ENCODE data around the gene SP8. TPM values are rescaled to one million over a fixed set of nuclear protein-coding genes. Genes with fewer than 3 reads are reported as not detected.

SP8 gene
- total RNA-seq, 6 experiments from 2014 or later = not detected

DNA sequence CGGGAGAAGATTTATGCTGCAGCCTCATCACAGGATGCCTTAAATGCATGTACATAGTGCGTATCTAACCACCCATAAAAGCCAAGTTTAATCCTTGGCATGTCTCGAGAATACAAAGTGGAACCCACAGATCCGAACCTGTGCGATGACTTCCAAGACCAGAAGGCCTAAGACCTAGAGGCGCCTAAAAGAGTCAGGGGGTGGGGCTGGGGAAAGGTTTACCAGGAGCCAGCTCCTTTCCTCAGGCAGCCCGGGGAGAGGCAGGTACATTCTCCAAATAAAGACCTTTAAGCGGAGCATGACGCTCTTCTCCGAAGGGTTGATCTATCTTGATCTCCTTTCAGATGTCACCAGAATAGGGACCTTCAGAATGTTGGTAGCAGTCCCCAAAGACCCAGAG lies 9.7 kb downstream of the SP8 start:
- no peaks in the 10 kb centered on the region for H3K36me3 Mint-ChIP-seq (ENCODE audit: low read depth)
- H3K27me3 Mint-ChIP-seq (ENCODE audit: insufficient read depth) = peaks cover 26% of the 10 kb centered on the region
- peaks cover 8% of the 10 kb centered on the region; the same call in 1 of the 2 replicates for H3K4me1 Mint-ChIP-seq (ENCODE audit: low read depth)
- DNase-seq = no peak
- TF ChIP-seq, protein P1, sequence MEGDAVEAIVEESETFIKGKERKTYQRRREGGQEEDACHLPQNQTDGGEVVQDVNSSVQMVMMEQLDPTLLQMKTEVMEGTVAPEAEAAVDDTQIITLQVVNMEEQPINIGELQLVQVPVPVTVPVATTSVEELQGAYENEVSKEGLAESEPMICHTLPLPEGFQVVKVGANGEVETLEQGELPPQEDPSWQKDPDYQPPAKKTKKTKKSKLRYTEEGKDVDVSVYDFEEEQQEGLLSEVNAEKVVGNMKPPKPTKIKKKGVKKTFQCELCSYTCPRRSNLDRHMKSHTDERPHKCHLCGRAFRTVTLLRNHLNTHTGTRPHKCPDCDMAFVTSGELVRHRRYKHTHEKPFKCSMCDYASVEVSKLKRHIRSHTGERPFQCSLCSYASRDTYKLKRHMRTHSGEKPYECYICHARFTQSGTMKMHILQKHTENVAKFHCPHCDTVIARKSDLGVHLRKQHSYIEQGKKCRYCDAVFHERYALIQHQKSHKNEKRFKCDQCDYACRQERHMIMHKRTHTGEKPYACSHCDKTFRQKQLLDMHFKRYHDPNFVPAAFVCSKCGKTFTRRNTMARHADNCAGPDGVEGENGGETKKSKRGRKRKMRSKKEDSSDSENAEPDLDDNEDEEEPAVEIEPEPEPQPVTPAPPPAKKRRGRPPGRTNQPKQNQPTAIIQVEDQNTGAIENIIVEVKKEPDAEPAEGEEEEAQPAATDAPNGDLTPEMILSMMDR (IDR thresholded peaks at IDR 0.05) = no peak
- no peak overlapping the region for H3K4me3 Mint-ChIP-seq
- H3K27ac Mint-ChIP-seq = no peak overlapping the region
- no peaks in the 10 kb centered on the region for H3K9me3 Mint-ChIP-seq

DNA sequence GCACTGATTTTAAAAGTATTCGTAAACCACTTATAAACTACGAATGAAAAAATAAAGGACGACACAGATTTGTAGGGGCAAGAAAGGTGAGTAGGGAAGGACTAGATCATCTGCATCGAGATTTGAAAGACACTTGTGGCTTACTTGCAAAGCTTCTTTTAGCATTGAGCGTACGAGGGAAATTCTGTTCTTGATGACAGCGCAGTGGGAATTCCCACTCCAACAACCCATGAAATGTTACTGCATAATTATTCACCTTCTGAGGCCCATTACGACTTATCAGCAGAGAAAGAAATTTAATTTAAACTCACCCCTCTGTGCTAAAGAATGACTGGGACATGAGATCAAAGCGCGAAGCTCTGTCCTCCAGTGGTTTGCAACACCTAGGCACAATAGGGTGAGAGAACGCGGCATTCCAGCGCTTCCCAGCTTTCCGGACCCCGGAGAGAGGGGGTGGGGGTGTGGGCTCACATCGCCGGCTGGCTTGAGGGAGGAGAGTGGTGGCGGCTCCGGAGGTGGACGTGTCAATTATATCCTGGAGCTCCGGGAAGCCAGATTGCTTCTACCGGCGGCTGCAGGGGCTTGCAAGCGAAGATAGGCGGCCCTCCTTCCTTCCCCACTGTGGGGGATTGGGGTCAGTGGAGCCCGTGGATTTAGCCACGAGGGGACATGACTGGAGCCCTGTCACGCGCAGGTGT lies 10.3 kb downstream of the SP8 start:
- H3K27ac Mint-ChIP-seq = no peak overlapping the region
- H3K36me3 Mint-ChIP-seq (ENCODE audit: low read depth) = no peaks in the 10 kb centered on the region
- H3K9me3 Mint-ChIP-seq = no peaks in the 10 kb centered on the region
- no peak overlapping the region for H3K4me3 Mint-ChIP-seq
- H3K4me1 Mint-ChIP-seq (ENCODE audit: low read depth) = peaks cover 8% of the 10 kb centered on the region; the same call in 1 of the 2 replicates
- TF ChIP-seq, protein P1 (IDR thresholded peaks at IDR 0.05) = no peak
- peaks cover 26% of the 10 kb centered on the region for H3K27me3 Mint-ChIP-seq (ENCODE audit: insufficient read depth)
- DNase-seq = no peak

DNA sequence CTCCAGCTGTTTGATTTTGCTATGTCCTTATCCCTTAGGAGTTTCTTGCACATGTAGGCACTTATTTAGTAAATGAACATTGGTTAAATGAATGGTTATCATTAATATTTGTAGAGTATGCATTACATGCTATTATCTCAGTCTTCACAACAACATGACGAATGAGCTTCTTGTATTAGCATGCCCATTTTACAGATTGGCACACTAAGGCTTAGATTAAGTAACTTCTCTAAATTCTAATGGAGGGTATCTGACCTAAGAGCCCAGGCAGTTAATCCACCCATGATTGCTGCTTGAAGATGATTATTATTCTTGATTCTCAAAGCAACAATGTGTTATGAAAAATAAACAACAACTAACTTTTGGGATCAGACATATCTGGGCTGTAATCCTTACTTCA lies 32.7 kb downstream of the SP8 start:
- Mint-ChIP-seq H3K4me3 (no peak overlapping the region), H3K9me3 (peaks cover 14% of the 10 kb centered on the region), H3K4me1 (ENCODE audit: low read depth) (no peaks in the 10 kb centered on the region), H3K27me3 (ENCODE audit: insufficient read depth) (no peaks in the 10 kb centered on the region), H3K36me3 (ENCODE audit: low read depth) (no peaks in the 10 kb centered on the region), H3K27ac (no peak overlapping the region)
- TF ChIP-seq, protein P1 (IDR thresholded peaks at IDR 0.05) = no peak
- no peak for DNase-seq

DNA sequence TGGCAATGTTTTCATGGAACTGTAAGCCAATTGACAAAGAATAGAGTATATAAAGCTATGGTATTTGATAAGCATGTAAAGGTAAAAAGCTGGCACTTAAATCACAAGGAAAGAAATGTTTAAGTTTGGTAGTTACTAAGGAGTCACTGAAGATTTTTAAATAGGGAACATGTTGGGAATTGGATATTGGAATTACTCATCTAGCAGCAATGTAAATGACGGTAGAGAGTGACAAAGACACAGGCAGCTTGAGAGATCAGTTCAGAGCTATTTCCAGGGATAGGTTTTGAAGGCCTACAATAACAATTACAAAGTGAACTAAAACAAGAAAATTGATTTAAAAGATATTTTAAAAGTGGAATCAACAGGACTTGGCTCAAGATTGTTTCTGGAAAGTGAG lies 36.8 kb downstream of the SP8 start:
- H3K36me3 Mint-ChIP-seq (ENCODE audit: low read depth) = no peaks in the 10 kb centered on the region
- DNase-seq = no peak
- TF ChIP-seq, protein P1 (IDR thresholded peaks at IDR 0.05) = no peak
- no peaks in the 10 kb centered on the region for H3K4me1 Mint-ChIP-seq (ENCODE audit: low read depth)
- H3K27ac Mint-ChIP-seq = no peak overlapping the region
- H3K27me3 Mint-ChIP-seq (ENCODE audit: insufficient read depth) = no peaks in the 10 kb centered on the region
- peaks cover 14% of the 10 kb centered on the region for H3K9me3 Mint-ChIP-seq
- H3K4me3 Mint-ChIP-seq = no peak overlapping the region

DNA sequence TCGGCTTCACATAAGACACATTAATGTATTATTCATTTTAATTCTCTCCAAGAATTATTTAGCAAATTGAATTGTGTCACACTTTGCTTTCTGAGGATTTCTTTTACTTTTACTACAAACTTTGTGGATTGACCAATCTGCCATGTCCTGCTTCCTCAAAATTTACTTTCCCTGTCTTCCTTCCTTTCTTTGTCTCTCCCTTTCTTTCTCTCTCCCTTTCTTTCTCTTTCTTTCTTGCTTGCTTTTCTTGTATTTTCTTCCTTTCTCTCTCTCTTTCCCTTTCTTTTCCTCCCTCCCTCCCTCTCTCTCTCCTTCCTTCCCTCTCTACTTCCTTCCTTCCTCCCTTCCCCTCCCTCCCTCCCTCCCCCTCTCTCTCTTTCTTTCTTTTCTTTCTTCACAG lies 37.8 kb downstream of the SP8 start:
- H3K27ac Mint-ChIP-seq = no peak overlapping the region
- H3K4me1 Mint-ChIP-seq (ENCODE audit: low read depth) = no peaks in the 10 kb centered on the region
- H3K4me3 Mint-ChIP-seq = no peak overlapping the region
- TF ChIP-seq, protein P1 (IDR thresholded peaks at IDR 0.05) = no peak
- no peaks in the 10 kb centered on the region for H3K27me3 Mint-ChIP-seq (ENCODE audit: insufficient read depth)
- H3K36me3 Mint-ChIP-seq (ENCODE audit: low read depth) = no peaks in the 10 kb centered on the region
- DNase-seq = no peak
- H3K9me3 Mint-ChIP-seq = peaks cover 21% of the 10 kb centered on the region

All from HFFc6 (cell line).